NT2/D1 (cell line): Measurements from ENCODE around the gene HSDL1.

Source experiments
- SUZ12 ChIP-seq: IDR thresholded peaks from 2 replicates; pipeline ENCODE4 v1.6.1; 2011; ENCODE audit not compliant: insufficient read length, insufficient read depth; ENCODE audit errors: extremely low read depth
- YY1 ChIP-seq: IDR thresholded peaks from 2 replicates; pipeline ENCODE4 v1.6.1; 2011; ENCODE audit not compliant: insufficient read length, insufficient read depth
- ZNF274 ChIP-seq: IDR thresholded peaks from 2 replicates; pipeline ENCODE4 v1.6.1; 2011; ENCODE audit warnings: mild to moderate bottlenecking, low read depth, low read length

- TF ChIP-seq YY1: no peak
- TF ChIP-seq ZNF274: no peak
- no peak for TF ChIP-seq SUZ12
These were observed 24.0 kb downstream of the HSDL1 start for GRCh38 chr16:84121007-84121406.
